ENCODE measurements around the gene CRTAC1. TPM values are rescaled to one million over a fixed set of nuclear protein-coding genes. Genes with fewer than 3 reads are reported as not detected.

The CRTAC1 gene
- total RNA-seq, 1 donor from 2014 or later: 0.66 TPM

- DNase-seq (ENCODE audit: low read depth) (no peak), FAIRE-seq (no peak)
- Histone ChIP-seq H3K4me1 (ENCODE audit: insufficient read depth, low read length) (no peaks in the 10 kb centered on the region), H3K9me3 (ENCODE audit: insufficient read depth, low read depth, low read length) (no peaks in the 10 kb centered on the region), H3K79me2 (ENCODE audit: insufficient read depth, low read length) (no peaks in the 10 kb centered on the region), H3K27ac (ENCODE audit: low read depth, low read length) (no peak overlapping the region), H3K27me3 (ENCODE audit: insufficient read depth, low read length) (no peaks in the 10 kb centered on the region), H4K20me1 (ENCODE audit: insufficient read depth, low read length) (no peaks in the 10 kb centered on the region), H3K36me3 (ENCODE audit: insufficient read depth, low read length) (no peaks in the 10 kb centered on the region), H3K4me3 (ENCODE audit: insufficient read depth, low read depth, low read length) (no peak overlapping the region), H3K4me2 (ENCODE audit: low read length) (no peak overlapping the region), H3K9ac (ENCODE audit: low read length) (no peak overlapping the region), H2AFZ (ENCODE audit: low read depth, low read length) (no peak overlapping the region)
- Mint-ChIP-seq H3K9me3 (ENCODE audit: unreplicated experiment) (peaks cover 4% of the 10 kb centered on the region), H3K4me3 (ENCODE audit: unreplicated experiment) (no peak overlapping the region), H3K27me3 (ENCODE audit: low read depth, unreplicated experiment) (peaks cover 54% of the 10 kb centered on the region), H3K36me3 (ENCODE audit: low read depth, unreplicated experiment) (peaks cover 2% of the 10 kb centered on the region), H3K4me1 (ENCODE audit: low read depth, unreplicated experiment) (peaks cover 7% of the 10 kb centered on the region), H3K27ac (ENCODE audit: unreplicated experiment) (peak overlapping the region; percentile 11)
- TF ChIP-seq CTCF (IDR thresholded peaks at IDR 0.05; ENCODE audit: insufficient read depth, low read depth, low read length) (no peak), EZH2 (IDR thresholded peaks at IDR 0.05; ENCODE audit: insufficient read depth, low read length) (no peak)
These were observed 90.9 kb downstream of the CRTAC1 start for GRCh38 chr10:97939446-97939990.

GRCh38 chr10:97937928-97938327 is 92.5 kb downstream of the CRTAC1 start:
- Histone ChIP-seq H3K9ac (ENCODE audit: low read length) (no peak overlapping the region), H3K27me3 (ENCODE audit: insufficient read depth, low read length) (no peaks in the 10 kb centered on the region), H3K4me1 (ENCODE audit: insufficient read depth, low read length) (no peaks in the 10 kb centered on the region), H3K4me2 (ENCODE audit: low read length) (no peak overlapping the region), H2AFZ (ENCODE audit: low read depth, low read length) (no peak overlapping the region), H3K9me3 (ENCODE audit: insufficient read depth, low read depth, low read length) (no peaks in the 10 kb centered on the region), H3K36me3 (ENCODE audit: insufficient read depth, low read length) (no peaks in the 10 kb centered on the region), H3K79me2 (ENCODE audit: insufficient read depth, low read length) (no peaks in the 10 kb centered on the region), H3K4me3 (ENCODE audit: insufficient read depth, low read depth, low read length) (no peak overlapping the region), H3K27ac (ENCODE audit: low read depth, low read length) (no peak overlapping the region), H4K20me1 (ENCODE audit: insufficient read depth, low read length) (no peaks in the 10 kb centered on the region)
- Mint-ChIP-seq H3K4me3 (ENCODE audit: unreplicated experiment) (no peak overlapping the region), H3K9me3 (ENCODE audit: unreplicated experiment) (peaks cover 4% of the 10 kb centered on the region), H3K27ac (ENCODE audit: unreplicated experiment) (no peak overlapping the region), H3K4me1 (ENCODE audit: low read depth, unreplicated experiment) (peaks cover 7% of the 10 kb centered on the region), H3K36me3 (ENCODE audit: low read depth, unreplicated experiment) (peaks cover 2% of the 10 kb centered on the region), H3K27me3 (ENCODE audit: low read depth, unreplicated experiment) (peaks cover 64% of the 10 kb centered on the region)
- FAIRE-seq (no peak), DNase-seq (ENCODE audit: low read depth) (no peak)
- TF ChIP-seq EZH2 (IDR thresholded peaks at IDR 0.05; ENCODE audit: insufficient read depth, low read length) (no peak), CTCF (IDR thresholded peaks at IDR 0.05; ENCODE audit: insufficient read depth, low read depth, low read length) (no peak)

GRCh38 chr10:97937054-97937453 is 93.4 kb downstream of the CRTAC1 start:
- H3K4me3 ChIP-seq (ENCODE audit: insufficient read depth, low read depth, low read length): no peak overlapping the region
- H3K4me2 ChIP-seq (ENCODE audit: low read length): no peak overlapping the region
- H3K9me3 ChIP-seq (ENCODE audit: insufficient read depth, low read depth, low read length): no peaks in the 10 kb centered on the region
- Mint-ChIP-seq H3K9me3 (ENCODE audit: unreplicated experiment) (peaks cover 5% of the 10 kb centered on the region), H3K27ac (ENCODE audit: unreplicated experiment) (no peak overlapping the region), H3K36me3 (ENCODE audit: low read depth, unreplicated experiment) (peaks cover 2% of the 10 kb centered on the region), H3K27me3 (ENCODE audit: low read depth, unreplicated experiment) (peaks cover 68% of the 10 kb centered on the region), H3K4me3 (ENCODE audit: unreplicated experiment) (no peak overlapping the region), H3K4me1 (ENCODE audit: low read depth, unreplicated experiment) (peaks cover 7% of the 10 kb centered on the region)
- H2AFZ ChIP-seq (ENCODE audit: low read depth, low read length): no peak overlapping the region
- FAIRE-seq: no peak
- no peak overlapping the region for H3K27ac ChIP-seq (ENCODE audit: low read depth, low read length)
- TF ChIP-seq EZH2 (IDR thresholded peaks at IDR 0.05; ENCODE audit: insufficient read depth, low read length) (no peak), CTCF (IDR thresholded peaks at IDR 0.05; ENCODE audit: insufficient read depth, low read depth, low read length) (no peak)
- no peaks in the 10 kb centered on the region for H3K27me3 ChIP-seq (ENCODE audit: insufficient read depth, low read length)
- no peaks in the 10 kb centered on the region for H3K4me1 ChIP-seq (ENCODE audit: insufficient read depth, low read length)
- H3K9ac ChIP-seq (ENCODE audit: low read length): no peak overlapping the region
- H3K36me3 ChIP-seq (ENCODE audit: insufficient read depth, low read length): no peaks in the 10 kb centered on the region
- no peaks in the 10 kb centered on the region for H4K20me1 ChIP-seq (ENCODE audit: insufficient read depth, low read length)
- H3K79me2 ChIP-seq (ENCODE audit: insufficient read depth, low read length): no peaks in the 10 kb centered on the region
- DNase-seq (ENCODE audit: low read depth): no peak

Measured in astrocyte (in vitro differentiated cells and primary cell).